Mammary epithelial cell (primary cell): ENCODE results near the gene DTNBP1.
"Not testable (repeated sequence)": the region's sequence is repeated elsewhere in the genome, so short reads cannot be mapped to it uniquely, and the experiment has no call there.

ENCODE experiments used
- CTCF ChIP-seq, 2 donors: IDR thresholded peaks in 1 of 2; conservative IDR thresholded peaks in 1 of 2; 2 replicates each; pipeline ENCODE4 v1.5.1; 2011 to 2012; ENCODE audit warnings: inconsistent platforms in 2 of 2, low read length in 2 of 2, mild to moderate bottlenecking in 2 of 2, control low read depth in 1 of 2, low read depth in 1 of 2; ENCODE audit not compliant: insufficient read depth in 1 of 2; ENCODE audit errors: extremely low read depth in 1 of 2
- EZH2 ChIP-seq: IDR thresholded peaks from 2 replicates; pipeline ENCODE4 v1.6.1; 2012; ENCODE audit warnings: low read length, inconsistent platforms, borderline replicate concordance

- not testable (repeated sequence) for TF ChIP-seq CTCF (conservative IDR thresholded peaks at IDR 0.05 in 1 of 2, IDR thresholded peaks at IDR 0.05 in 1 of 2; ENCODE audit: extremely low read depth in 1 of 2, insufficient read depth in 1 of 2, low read depth in 1 of 2, low read length in 2 of 2); EZH2
Observed at GRCh38 chr6:15543332-15543917, 119.4 kb downstream of the DTNBP1 start.
